Peyer's patch (tissue), 4 donors: ENCODE data around the gene DDB1. TPM values are rescaled to one million over a fixed set of nuclear protein-coding genes. Genes with fewer than 3 reads are reported as not detected.

Experiments used
- DNase-seq, 3 donors: peaks; one replicate each; pipeline ENCODE4 v3.0.0-alpha.2; 2017 to 2019
- H3K27ac ChIP-seq, 4 donors: fragments of 200-600 bp; sonication (generic); one replicate each; pipeline ENCODE4 v1.5.1; 2016 to 2019
- H3K27me3 ChIP-seq, 2 donors: fragments of 200-600 bp; sonication (generic); one replicate each; pipeline ENCODE4 v1.5.1; 2019
- H3K36me3 ChIP-seq, 3 donors: fragments of 200-600 bp; sonication (generic); one replicate each; pipeline ENCODE4 v1.5.1; 2016 to 2019
- H3K4me1 ChIP-seq, 4 donors: fragments of 200-600 bp; sonication (generic); one replicate each; pipeline ENCODE4 v1.5.1; 2016 to 2019
- H3K4me3 ChIP-seq, 4 donors: fragments of 200-600 bp; sonication (generic); 1 replicate in 3 of 4; 2 replicates in 1 of 4; pipeline ENCODE4 v1.5.1; 2016 to 2019; ENCODE audit warnings: mild to moderate bottlenecking in 1 of 4
- H3K9me3 ChIP-seq, 4 donors: fragments of 200-600 bp; sonication (generic); one replicate each; pipeline ENCODE4 v1.5.1; 2016 to 2019; ENCODE audit warnings: mild to moderate bottlenecking in 1 of 4
- POLR2A ChIP-seq, 2 donors: fragments of 450-650 bp; IDR thresholded peaks; one replicate each; pipeline ENCODE4 v1.5.1; 2017; ENCODE audit warnings: antibody characterized with exemption in 2 of 2, mild to moderate bottlenecking in 2 of 2, moderate library complexity in 2 of 2
- total RNA-seq, 4 donors: library from RNA; depleted of rRNA; stranded (reverse); fragments of >200 nt; gene quantifications; one replicate each; pipeline ENCODE4 v1.1.0, GENCODE V29; 2016
- TF ChIP-seq, protein P1 (sequence below), 6 experiments: fragments of 450-650 bp in 4 of 6; fragments of 200-600 bp in 2 of 6; sonication (generic) in 1 of 6; IDR thresholded peaks; one replicate each; pipeline ENCODE4 v1.5.1; 2017 to 2019; ENCODE audit warnings: antibody characterized with exemption in 6 of 6, mild to moderate bottlenecking in 3 of 6, moderate library complexity in 1 of 6

Gene DDB1
- total RNA-seq, 4 donors from 2014 or later = 76.7 to 168 (median 136) TPM

DNA sequence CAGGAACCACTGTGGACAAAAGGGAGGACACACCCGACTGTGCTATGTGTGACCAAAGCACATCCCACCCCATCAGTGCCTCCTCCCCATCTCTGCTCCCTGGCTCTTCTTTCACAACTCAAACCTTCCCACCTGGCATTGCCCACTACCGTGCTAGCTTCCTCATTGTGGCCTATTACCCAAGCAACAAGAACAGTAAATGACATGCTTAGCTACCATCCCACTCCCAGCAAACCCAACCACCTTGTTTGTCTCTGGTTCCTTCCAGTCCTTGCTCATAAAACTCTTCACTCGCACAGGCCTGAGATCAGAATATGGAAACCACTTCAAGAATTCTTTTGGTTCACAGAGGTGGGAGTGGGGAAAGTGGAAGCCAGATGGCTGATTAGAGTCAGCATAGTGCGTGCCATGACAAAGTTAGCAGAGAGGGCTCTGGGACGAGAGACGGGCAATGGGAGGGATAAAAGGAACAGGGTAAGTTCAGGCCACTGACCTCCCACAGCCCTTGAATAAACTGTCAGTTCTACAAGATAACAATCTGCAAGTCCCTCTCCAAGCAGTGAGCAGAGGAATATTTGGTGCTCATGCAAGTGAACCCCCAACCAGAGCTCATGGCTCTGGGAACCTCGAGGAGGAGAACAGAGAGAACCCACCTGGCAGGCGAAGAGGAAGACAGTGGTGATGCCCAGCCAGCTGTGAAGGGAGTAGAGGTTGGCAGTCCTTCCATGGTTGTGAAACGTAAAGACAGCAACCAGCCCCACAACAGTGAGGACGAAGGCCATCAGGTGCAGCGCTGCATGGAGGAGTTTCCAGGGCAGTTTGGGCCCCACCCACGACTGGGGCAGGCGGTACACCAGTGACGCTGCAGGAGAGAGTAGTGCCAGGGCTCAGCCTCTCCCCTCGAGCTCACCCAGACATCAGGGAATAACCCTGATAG, 20.5 kb upstream of the DDB1 start:
- no peaks in the 10 kb centered on the region for H3K9me3 ChIP-seq
- TF ChIP-seq, protein P1, sequence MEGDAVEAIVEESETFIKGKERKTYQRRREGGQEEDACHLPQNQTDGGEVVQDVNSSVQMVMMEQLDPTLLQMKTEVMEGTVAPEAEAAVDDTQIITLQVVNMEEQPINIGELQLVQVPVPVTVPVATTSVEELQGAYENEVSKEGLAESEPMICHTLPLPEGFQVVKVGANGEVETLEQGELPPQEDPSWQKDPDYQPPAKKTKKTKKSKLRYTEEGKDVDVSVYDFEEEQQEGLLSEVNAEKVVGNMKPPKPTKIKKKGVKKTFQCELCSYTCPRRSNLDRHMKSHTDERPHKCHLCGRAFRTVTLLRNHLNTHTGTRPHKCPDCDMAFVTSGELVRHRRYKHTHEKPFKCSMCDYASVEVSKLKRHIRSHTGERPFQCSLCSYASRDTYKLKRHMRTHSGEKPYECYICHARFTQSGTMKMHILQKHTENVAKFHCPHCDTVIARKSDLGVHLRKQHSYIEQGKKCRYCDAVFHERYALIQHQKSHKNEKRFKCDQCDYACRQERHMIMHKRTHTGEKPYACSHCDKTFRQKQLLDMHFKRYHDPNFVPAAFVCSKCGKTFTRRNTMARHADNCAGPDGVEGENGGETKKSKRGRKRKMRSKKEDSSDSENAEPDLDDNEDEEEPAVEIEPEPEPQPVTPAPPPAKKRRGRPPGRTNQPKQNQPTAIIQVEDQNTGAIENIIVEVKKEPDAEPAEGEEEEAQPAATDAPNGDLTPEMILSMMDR (IDR thresholded peaks at IDR 0.05) = no peak
- no peak for TF ChIP-seq POLR2A (IDR thresholded peaks at IDR 0.05)
- H3K4me3 ChIP-seq = no peak overlapping the region
- H3K4me1 ChIP-seq = peaks cover 4 to 40% (median 13%) of the 10 kb centered on the region in 4 donors
- DNase-seq = peak; percentile 62 to 83 (median 82)
- peak overlapping the region; percentile 56 to 82 (median 64) for H3K27ac ChIP-seq
- peaks cover 0 to 62% (median 0%) of the 10 kb centered on the region in 3 donors for H3K36me3 ChIP-seq
- H3K27me3 ChIP-seq = no peaks in the 10 kb centered on the region

DNA sequence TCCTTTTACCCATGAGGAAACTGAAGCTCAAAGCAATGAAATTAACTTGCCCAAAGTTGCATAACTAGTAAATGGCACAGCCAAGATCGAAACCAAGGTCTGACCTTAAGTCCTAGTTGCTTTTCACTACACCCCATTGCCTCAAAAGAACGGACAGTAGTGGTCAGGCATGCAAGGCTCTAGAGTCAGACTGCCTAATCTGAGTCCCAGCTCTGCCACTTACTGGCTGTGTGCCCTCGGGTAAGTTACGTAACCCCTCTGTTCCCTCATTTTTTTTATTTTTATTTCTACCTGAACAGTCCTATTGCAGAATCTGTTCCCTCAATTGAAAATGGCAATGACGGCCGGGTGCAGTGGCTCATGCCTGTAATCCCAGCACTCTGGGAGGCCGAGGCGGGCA, 19.1 kb upstream of the DDB1 start:
- H3K4me3 ChIP-seq = no peak overlapping the region
- H3K9me3 ChIP-seq = no peaks in the 10 kb centered on the region
- peaks cover under 1 to 37% (median 13%) of the 10 kb centered on the region in 4 donors for H3K4me1 ChIP-seq
- DNase-seq = no peak
- TF ChIP-seq, protein P1 (IDR thresholded peaks at IDR 0.05) = no peak
- no peak for TF ChIP-seq POLR2A (IDR thresholded peaks at IDR 0.05)
- peaks cover 0 to 70% (median 0%) of the 10 kb centered on the region in 3 donors for H3K36me3 ChIP-seq
- H3K27me3 ChIP-seq = no peaks in the 10 kb centered on the region
- no peak overlapping the region for H3K27ac ChIP-seq

DNA sequence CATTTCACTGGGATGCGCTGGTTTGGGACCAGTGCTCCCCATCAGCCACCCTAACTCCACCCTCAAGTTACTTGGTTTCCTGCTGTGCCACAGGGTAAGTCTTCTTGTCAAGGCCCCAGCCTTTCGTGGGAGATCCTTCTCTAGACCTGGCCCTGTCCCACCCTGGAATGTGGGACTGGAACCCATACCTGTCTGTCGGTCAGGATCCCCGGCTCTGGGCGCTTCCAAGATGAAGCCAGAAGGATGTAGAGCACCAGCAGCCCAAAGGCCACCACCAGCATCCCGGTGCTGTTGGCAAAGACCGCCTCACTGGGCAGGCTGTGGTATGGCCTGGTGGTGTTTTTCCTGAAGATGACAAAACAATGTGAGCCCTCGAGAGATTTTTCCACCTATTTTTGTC, 17.9 kb upstream of the DDB1 start:
- Histone ChIP-seq H3K4me3 (no peak overlapping the region), H3K27ac (no peak overlapping the region), H3K9me3 (no peaks in the 10 kb centered on the region), H3K27me3 (no peaks in the 10 kb centered on the region), H3K4me1 (peaks cover 0 to 25% (median 10%) of the 10 kb centered on the region in 4 donors), H3K36me3 (peaks cover 0 to 74% (median 0%) of the 10 kb centered on the region in 3 donors)
- no peak for DNase-seq
- no peak for TF ChIP-seq POLR2A (IDR thresholded peaks at IDR 0.05)
- TF ChIP-seq, protein P1 (IDR thresholded peaks at IDR 0.05) = no peak

DNA sequence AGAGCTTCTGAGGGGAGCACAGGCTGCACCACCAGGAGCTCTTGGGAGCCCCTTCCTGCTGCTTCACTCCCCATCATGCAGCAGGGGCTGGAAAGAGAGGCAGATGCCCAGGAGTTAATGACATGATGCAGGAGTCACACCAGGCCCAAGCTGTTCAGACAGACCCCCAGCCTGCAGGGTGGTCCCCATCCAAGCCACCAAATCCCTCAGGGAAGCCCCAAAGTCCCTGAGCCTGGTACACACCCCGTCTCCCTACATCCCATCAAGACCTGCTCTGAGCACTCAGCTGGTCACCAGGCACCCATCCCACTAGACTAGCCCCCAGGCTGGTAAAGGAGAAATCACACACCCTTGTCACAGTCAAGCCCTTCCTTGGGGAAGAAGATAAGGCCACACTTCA, 17.4 kb upstream of the DDB1 start:
- H3K36me3 ChIP-seq = peaks cover 0 to 74% (median 0%) of the 10 kb centered on the region in 3 donors
- no peak for TF ChIP-seq POLR2A (IDR thresholded peaks at IDR 0.05)
- TF ChIP-seq, protein P1 (IDR thresholded peaks at IDR 0.05) = no peak
- H3K4me3 ChIP-seq = no peak overlapping the region
- H3K27ac ChIP-seq = no peak overlapping the region
- no peak for DNase-seq
- H3K27me3 ChIP-seq = no peaks in the 10 kb centered on the region
- no peaks in the 10 kb centered on the region for H3K9me3 ChIP-seq
- H3K4me1 ChIP-seq = peaks cover 0 to 20% (median 10%) of the 10 kb centered on the region in 4 donors

DNA sequence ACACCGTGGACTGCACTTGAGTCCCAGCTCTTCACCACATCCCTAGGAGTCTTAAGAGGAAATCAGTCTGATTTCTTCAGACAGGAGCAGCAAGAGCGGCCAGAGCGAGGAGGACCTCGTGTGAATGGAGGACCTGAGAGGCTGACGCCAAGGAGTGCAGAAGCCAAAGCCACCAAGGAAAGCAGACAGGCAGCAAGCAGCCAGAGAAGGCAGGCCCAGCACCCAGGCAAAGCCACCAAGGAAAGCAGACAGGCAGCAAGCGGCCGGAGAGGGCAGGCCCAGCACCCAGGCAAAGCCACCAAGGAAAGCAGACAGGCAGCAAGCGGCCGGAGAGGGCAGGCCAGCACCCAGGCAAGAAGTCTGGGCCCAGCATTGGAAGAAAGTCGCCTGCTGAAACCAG, 17.0 kb upstream of the DDB1 start:
- Histone ChIP-seq H3K36me3 (peaks cover 0 to 74% (median 0%) of the 10 kb centered on the region in 3 donors), H3K27ac (no peak overlapping the region), H3K4me1 (peaks cover 0 to 16% (median 10%) of the 10 kb centered on the region in 4 donors), H3K27me3 (no peaks in the 10 kb centered on the region), H3K9me3 (no peaks in the 10 kb centered on the region), H3K4me3 (no peak overlapping the region)
- no peak for TF ChIP-seq POLR2A (IDR thresholded peaks at IDR 0.05)
- TF ChIP-seq, protein P1 (IDR thresholded peaks at IDR 0.05) = no peak
- DNase-seq = no peak
